Stimulated activated CD8-positive, alpha-beta memory T cell treated with anti-CD3 and anti-CD28 coated beads, Interleukin-4, amount 100 ng/mL, for 4 hours (primary cell): ENCODE results near the gene SGMS1.
"Not testable (repeated sequence)": the region's sequence is repeated elsewhere in the genome, so short reads cannot be mapped to it uniquely, and the experiment has no call there.

ENCODE experiments used
- DNase-seq, 2 donors: peaks; one replicate each; pipeline ENCODE4 v3.0.0-alpha.2; 2020; ENCODE audit warnings: low read depth in 2 of 2, low spot score in 1 of 2

SGMS1 gene

DNA sequence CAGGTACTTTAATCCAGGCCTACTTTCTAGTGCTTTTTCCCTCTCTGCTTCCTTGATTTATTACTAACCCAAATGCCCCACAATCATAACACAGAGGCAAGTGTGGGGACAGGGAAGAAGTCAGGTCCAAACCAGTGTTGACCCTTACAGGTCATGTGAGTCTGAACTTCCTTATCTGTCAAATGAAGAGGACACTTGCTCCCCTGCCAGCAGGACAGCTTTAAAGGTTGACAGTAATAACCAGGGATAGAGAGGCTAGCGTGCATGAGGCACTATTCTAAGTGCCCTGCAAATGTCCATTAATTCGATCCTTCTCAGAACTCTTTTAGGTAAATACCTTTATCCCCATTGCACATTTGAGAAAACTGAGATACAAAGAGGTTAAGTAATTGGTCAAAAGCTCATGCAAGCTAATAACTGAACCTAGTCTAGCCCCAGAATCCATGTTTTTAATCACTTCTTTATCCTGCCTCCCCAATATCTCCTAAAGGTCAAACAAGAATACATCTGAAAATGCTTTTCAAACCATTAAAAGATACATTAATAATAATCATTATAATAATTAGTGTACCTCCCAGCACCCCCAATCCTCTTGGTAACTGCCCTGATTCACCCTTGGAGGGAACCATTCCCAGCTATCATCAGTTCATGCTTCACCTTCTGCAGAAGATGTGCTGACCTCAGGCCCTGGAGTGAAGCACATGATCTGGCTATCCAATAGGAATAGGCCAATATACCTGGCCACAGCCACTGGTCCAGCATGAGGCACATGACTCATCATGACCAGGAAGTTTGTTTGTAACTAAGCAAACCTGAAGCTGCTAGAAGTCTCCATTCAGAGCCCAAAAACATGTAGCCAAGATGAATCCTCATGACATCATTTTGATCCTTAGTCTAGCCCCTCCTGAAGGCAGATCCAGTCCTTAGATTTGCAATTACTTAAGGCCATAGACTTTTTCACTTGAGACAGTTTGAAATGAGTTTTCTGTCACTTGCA is 40.7 kb downstream of the SGMS1 start:
- no peak for DNase-seq

GRCh38 chr10:50582046-50582445 is 41.7 kb downstream of the SGMS1 start:
- no peak for DNase-seq

- no peak for DNase-seq
Observed at GRCh38 chr10:50580262-50580891, 43.4 kb downstream of the SGMS1 start.

GRCh38 chr10:50579491-50580261 is 44.1 kb downstream of the SGMS1 start:
- no peak for DNase-seq

DNA sequence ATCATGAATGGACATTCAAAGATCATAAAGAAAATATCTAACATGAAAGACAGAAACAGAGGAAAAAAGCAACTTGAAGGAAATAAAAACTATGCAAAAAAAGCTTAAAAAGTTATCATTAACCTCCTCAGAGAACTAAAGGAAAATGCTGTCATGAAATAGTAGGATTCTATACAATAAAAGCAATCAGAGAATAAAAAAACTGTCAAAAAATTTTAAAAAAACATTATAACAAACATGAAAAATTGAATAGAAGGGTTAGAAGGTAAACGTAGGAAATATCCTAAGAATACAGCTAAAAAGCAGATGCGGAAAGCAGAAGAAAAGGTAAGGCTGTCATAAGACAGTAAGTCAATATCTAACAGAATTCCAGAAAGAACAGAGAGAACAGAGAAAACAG is 44.8 kb downstream of the SGMS1 start:
- no peak for DNase-seq

GRCh38 chr10:50577681-50578350 is 45.9 kb downstream of the SGMS1 start:
- no peak for DNase-seq

GRCh38 chr10:50577010-50577409 is 46.7 kb downstream of the SGMS1 start:
- no peak for DNase-seq

DNA sequence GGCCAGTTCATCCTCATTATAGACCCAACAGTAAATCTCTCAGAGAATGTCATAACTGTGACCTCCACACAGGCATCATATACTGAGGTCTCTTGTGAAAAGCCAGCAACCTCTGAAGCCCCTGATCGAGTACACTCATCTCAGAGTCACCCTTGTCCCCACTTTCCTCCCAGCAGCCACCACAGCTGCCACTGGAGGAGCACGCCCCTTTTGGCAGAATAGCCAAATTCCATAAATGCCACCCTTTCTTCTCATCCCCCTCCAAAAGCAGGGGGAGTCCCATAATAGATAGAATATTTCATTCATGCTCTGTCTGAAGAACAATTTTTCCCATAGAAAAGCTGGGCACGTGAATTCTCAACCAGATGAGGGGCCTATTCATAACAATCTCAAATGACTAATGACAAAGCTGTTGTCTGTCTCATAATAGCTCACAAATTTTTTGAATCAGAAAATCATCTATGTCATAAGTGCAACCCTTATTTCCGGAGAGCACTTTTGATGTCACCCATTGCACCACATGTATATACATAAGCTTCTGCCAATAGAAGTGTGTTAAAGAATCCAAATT is 47.4 kb downstream of the SGMS1 start:
- DNase-seq = no peak

GRCh38 chr10:50575477-50576244 is 48.1 kb downstream of the SGMS1 start:
- DNase-seq = no peak

DNA sequence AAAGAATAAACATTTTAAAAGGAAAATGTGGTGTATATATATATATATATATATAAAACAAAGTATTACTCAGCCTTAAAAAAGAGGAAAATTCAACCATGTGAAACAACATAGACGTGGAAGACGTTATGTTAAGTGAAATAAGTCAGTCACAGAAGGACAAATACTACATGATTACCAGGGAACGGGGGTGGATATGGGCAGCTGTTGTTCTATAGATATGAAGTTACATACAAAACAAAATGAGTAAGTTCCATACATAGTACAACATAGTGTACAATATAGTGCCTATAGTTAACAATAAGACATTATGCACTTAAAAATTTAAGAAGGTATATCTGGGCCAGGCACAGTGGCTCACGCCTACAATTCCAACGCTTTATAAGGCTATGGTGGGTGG is 48.8 kb downstream of the SGMS1 start:
- DNase-seq = no peak

DNA sequence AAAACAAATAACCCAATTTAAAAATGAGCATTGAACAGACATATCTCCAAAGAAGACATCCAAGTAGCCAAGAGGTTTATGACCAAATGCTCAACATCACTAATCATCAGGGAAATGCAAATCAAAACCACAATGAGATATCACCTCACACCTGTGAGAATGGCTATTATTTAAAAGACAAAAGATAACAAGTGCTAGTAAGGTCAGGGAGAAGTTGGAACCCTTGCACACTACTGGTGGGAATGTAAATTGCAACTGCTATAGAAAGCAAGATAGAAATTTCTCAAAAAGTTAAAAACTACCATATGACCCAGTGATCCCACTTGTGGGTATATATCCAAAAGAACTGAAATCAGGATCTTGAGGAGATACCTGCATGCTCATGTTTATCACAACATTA is 49.5 kb downstream of the SGMS1 start:
- no peak for DNase-seq

DNA sequence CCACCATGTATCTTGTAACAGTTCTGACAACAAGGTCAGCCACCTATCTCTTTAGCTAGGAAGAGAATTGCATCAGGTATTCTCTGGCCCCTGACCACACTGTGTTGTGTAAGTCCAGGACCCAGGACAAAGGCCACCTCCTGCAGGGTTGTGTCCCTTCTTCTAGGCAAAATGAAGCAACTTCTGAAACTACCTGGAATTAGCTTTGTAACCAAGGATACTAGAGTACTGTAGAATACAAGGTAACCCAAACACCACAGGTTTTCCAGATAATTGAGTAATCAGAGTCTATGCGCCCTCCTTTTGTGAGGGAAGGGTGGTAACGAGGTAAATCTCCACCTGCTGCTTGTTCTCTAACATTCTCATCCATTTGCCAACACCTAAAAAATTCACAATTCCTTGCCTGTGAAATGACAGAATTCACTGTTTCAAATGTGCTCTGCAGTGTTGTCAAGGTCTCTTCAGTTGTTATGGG is 51.7 kb downstream of the SGMS1 start:
- DNase-seq = no peak

DNA sequence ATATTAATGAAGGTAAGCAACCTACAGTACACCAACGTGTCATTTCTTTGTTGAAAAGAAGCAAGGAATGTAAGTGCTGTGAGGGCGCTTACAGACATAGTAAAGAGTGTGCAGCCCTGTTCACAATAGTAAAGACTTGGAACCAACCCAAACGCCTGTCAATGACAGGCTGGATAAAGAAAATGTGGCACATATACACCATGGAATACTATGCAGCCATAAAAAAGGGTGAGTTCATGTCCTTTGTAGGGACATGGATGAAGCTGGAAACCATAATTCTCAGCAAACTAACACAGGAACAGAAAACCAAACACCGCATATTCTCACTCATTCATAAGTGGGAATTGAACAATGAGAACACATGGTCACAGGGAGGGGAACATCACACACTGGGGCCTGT is 55.0 kb downstream of the SGMS1 start:
- not testable (repeated sequence) for DNase-seq

- no peak for DNase-seq
Observed at GRCh38 chr10:50567384-50567783, 56.4 kb downstream of the SGMS1 start.

GRCh38 chr10:50566150-50566549 is 57.6 kb downstream of the SGMS1 start:
- DNase-seq = no peak

- DNase-seq = no peak
Observed at GRCh38 chr10:50565301-50566083, 58.3 kb downstream of the SGMS1 start.

DNA sequence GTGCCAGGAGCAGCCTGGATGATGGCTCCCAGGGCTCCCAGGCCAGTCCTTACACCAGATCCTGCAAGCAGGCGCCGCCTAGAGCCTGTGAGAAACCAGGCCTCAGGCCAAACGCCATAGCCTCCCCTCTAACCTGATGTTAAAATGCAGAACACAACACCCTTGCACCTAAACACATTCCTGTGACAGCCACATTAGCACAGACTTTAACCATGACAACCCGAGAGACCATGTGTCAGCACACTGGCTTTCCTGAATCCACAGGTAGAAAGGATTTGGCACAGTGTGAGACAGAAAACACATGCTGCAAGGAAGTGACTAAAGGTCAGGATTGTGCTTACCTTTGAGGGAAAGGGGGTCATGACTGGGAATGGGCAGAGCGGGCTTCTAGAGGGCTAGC is 59.9 kb downstream of the SGMS1 start:
- DNase-seq = no peak

GRCh38 chr10:50561816-50562215 is 61.9 kb downstream of the SGMS1 start:
- DNase-seq = no peak

GRCh38 chr10:50561266-50561665 is 62.5 kb downstream of the SGMS1 start:
- DNase-seq = no peak
